Prostate gland (tissue), 2 donors: ENCODE measurements around the gene FAM118B.

Experiments used
- POLR2A ChIP-seq: fragments of 450-650 bp; IDR thresholded peaks from one replicate; pipeline ENCODE4 v1.6.1; 2016; ENCODE audit warnings: antibody characterized with exemption, mild to moderate bottlenecking
- TF ChIP-seq, protein P1 (sequence below), 4 experiments: fragments of 200-600 bp in 2 of 4; fragments of 450-650 bp in 2 of 4; sonication (generic) in 2 of 4; IDR thresholded peaks; 1 replicate in 3 of 4; 2 replicates in 1 of 4; pipeline ENCODE4 v1.5.1; 2016 to 2019; ENCODE audit warnings: antibody characterized with exemption in 4 of 4, mild to moderate bottlenecking in 2 of 4, moderate library complexity in 2 of 4

DNA sequence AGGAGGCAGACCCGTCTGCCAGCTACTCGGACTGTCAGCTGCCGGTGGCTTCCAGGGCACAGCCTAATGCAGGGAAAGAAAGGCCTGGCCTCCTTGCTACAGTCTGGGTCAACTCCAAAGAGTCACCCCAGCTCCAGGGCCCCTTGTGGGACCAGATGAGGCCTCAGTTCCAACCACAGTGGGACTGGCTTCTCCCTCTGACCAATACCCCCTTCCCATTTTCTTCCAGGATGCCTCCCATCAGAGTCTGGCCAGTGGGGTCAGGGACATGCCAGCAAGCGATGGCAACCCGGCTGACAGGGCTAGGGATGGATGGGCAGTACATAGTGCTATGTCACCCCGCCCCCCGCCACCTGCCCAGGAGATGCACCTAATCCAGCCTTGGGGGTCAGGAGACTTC is 36.8 kb upstream of the FAM118B start:
- TF ChIP-seq, protein P1, sequence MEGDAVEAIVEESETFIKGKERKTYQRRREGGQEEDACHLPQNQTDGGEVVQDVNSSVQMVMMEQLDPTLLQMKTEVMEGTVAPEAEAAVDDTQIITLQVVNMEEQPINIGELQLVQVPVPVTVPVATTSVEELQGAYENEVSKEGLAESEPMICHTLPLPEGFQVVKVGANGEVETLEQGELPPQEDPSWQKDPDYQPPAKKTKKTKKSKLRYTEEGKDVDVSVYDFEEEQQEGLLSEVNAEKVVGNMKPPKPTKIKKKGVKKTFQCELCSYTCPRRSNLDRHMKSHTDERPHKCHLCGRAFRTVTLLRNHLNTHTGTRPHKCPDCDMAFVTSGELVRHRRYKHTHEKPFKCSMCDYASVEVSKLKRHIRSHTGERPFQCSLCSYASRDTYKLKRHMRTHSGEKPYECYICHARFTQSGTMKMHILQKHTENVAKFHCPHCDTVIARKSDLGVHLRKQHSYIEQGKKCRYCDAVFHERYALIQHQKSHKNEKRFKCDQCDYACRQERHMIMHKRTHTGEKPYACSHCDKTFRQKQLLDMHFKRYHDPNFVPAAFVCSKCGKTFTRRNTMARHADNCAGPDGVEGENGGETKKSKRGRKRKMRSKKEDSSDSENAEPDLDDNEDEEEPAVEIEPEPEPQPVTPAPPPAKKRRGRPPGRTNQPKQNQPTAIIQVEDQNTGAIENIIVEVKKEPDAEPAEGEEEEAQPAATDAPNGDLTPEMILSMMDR (IDR thresholded peaks at IDR 0.05), result no peak
- no peak for TF ChIP-seq POLR2A
